ENCODE data around the gene SDC4. TPM values are rescaled to one million over a fixed set of nuclear protein-coding genes. Genes with fewer than 3 reads are reported as not detected.

Gene SDC4
- total RNA-seq, 6 experiments from 2014 or later, result 122 to 146 (median 135) TPM

DNA sequence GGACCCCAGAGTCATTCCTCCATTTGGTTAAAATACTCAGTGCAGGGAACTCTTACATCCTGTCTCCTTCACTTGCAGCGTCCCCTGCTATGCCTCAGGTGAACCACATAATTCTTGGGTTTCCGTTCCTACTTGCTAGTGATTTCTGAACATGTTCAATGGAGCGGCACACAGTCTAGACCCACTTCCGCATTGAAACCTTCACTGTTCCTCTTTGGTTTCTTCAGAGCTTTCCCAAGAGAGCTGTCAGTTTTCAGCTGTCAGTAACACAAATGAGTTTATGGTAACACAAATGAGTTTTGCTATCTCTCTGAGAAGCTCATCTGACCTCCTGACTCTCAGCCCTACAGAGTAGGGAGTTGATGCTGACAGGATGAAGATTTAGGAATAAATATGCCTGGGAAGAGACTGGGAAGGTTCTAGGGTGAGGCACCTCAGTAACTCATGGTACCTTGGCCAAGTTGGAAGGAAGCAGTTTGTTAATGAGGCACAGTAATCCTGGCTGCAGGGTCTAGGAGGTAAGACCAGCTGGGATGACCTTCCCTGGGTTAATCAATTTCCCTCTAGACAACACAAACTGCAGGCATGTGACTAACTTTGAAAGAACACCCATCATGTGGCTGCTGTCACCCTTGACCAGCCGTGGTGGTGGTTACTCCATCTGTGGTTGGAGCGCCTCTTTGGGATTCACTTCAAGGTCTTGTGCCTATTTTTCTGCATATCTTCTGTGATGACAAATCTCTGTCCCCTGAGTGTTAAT lies 20.2 kb upstream of the SDC4 start:
- Mint-ChIP-seq H3K27ac (no peak overlapping the region), H3K4me3 (no peak overlapping the region), H3K36me3 (ENCODE audit: low read depth) (peaks cover 5% of the 10 kb centered on the region), H3K4me1 (ENCODE audit: low read depth) (peaks cover 13% of the 10 kb centered on the region), H3K9me3 (no peaks in the 10 kb centered on the region), H3K27me3 (ENCODE audit: insufficient read depth) (peaks cover 2% of the 10 kb centered on the region; the same call in 1 of the 2 replicates)
- TF ChIP-seq, protein P1, sequence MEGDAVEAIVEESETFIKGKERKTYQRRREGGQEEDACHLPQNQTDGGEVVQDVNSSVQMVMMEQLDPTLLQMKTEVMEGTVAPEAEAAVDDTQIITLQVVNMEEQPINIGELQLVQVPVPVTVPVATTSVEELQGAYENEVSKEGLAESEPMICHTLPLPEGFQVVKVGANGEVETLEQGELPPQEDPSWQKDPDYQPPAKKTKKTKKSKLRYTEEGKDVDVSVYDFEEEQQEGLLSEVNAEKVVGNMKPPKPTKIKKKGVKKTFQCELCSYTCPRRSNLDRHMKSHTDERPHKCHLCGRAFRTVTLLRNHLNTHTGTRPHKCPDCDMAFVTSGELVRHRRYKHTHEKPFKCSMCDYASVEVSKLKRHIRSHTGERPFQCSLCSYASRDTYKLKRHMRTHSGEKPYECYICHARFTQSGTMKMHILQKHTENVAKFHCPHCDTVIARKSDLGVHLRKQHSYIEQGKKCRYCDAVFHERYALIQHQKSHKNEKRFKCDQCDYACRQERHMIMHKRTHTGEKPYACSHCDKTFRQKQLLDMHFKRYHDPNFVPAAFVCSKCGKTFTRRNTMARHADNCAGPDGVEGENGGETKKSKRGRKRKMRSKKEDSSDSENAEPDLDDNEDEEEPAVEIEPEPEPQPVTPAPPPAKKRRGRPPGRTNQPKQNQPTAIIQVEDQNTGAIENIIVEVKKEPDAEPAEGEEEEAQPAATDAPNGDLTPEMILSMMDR (IDR thresholded peaks at IDR 0.05), result no peak
- no peak for DNase-seq

DNA sequence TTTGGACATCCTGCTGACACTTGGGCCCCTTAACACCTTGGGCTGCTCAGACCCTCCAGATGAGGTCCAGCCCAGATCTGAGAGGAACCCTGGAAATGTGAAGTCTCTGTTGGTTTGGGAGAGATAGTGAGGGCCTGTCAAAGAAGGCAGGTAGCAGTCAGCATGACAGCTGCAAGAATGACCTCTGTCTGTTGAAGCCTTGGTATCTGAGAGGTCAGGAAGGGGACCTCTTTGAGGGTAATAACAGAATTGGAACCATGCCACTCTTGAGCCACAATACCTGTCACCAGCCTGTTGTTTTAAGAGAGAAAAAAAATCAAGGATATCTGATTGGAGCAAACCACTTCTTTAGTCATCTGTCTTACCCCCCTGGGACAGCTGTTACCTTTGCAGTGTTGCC lies 18.9 kb upstream of the SDC4 start:
- Mint-ChIP-seq H3K4me3 (no peak overlapping the region), H3K27me3 (ENCODE audit: insufficient read depth) (peaks cover 5% of the 10 kb centered on the region; the same call in 1 of the 2 replicates), H3K4me1 (ENCODE audit: low read depth) (peaks cover 14% of the 10 kb centered on the region), H3K9me3 (no peaks in the 10 kb centered on the region), H3K36me3 (ENCODE audit: low read depth) (peaks cover 5% of the 10 kb centered on the region), H3K27ac (no peak overlapping the region)
- TF ChIP-seq, protein P1 (IDR thresholded peaks at IDR 0.05), result no peak
- DNase-seq, result no peak

DNA sequence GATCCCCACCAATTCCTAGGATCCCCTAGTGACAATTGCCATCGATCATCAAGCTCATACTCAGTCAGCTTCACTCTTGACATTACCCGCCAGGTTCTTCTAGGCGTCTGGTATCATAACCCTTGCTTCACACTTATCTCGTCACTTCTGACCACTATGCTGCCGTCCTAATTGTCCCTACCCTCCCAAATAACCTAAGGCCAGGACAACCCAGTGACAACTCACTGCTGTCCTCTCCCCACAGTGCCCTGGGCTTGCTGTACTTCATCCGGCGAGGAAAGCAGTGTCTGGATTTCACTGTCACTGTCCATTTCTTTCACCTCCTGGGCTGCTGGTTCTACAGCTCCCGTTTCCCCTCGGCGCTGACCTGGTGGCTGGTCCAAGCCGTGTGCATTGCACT lies 18.4 kb upstream of the SDC4 start:
- Mint-ChIP-seq H3K27me3 (ENCODE audit: insufficient read depth) (peaks cover 5% of the 10 kb centered on the region; the same call in 1 of the 2 replicates), H3K27ac (no peak overlapping the region), H3K4me1 (ENCODE audit: low read depth) (peaks cover 14% of the 10 kb centered on the region), H3K36me3 (ENCODE audit: low read depth) (peaks cover 5% of the 10 kb centered on the region), H3K4me3 (no peak overlapping the region), H3K9me3 (no peaks in the 10 kb centered on the region)
- TF ChIP-seq, protein P1 (IDR thresholded peaks at IDR 0.05), result no peak
- no peak for DNase-seq

DNA sequence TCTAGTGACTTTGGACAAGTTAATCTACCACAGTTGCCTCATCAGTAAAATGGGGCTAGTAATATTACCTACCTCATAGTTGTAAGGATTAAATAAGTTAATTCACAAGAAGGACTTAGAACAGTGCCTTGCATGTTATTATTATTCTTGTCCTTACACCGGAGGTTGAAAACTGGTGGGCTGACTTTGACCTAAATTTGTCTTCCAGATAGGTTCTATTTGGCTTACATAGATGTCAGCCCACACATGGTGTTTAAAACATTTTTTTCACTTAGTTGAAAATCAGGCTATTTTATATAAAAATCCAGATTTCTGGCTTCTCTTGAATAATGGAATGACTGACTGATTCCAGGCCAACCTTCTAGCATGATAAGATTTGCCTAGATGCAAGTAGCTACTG lies 18.0 kb upstream of the SDC4 start:
- H3K36me3 Mint-ChIP-seq (ENCODE audit: low read depth), result peaks cover 5% of the 10 kb centered on the region
- no peaks in the 10 kb centered on the region for H3K9me3 Mint-ChIP-seq
- no peak overlapping the region for H3K27ac Mint-ChIP-seq
- peaks cover 14% of the 10 kb centered on the region for H3K4me1 Mint-ChIP-seq (ENCODE audit: low read depth)
- peaks cover 5% of the 10 kb centered on the region; the same call in 1 of the 2 replicates for H3K27me3 Mint-ChIP-seq (ENCODE audit: insufficient read depth)
- TF ChIP-seq, protein P1 (IDR thresholded peaks at IDR 0.05), result no peak
- no peak overlapping the region for H3K4me3 Mint-ChIP-seq
- no peak for DNase-seq

DNA sequence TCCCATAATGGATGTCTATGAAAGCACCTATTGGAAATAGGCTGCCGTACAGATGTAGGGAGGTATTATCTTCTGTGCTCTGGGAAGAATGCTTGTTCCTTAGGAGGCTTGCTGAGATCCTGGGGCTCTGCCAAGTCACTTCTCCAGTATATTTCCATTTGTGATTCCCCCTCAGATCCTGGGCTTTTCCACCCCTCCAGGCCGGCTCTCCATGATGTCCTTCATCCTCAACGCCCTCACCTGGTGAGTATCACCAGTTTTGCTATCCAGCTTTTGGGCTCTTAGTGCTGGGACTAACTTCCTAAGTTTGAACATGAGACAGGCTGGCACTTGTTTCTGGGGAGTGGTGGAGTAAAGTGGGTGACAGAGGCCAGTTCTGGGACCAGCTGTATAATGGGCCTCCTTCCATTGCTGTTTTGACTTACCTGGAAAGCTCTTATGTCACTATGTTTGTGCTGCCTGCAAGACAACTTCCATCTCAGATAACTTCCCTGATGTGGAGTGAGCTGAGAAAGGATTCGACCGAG lies 17.3 kb upstream of the SDC4 start:
- H3K4me3 Mint-ChIP-seq, result no peak overlapping the region
- H3K27ac Mint-ChIP-seq, result no peak overlapping the region

More for the DNA sequence above, 17.3 kb upstream of the SDC4 start:
- TF ChIP-seq, protein P1 (IDR thresholded peaks at IDR 0.05), result no peak
- Mint-ChIP-seq H3K4me1 (ENCODE audit: low read depth) (peaks cover 20% of the 10 kb centered on the region), H3K27me3 (ENCODE audit: insufficient read depth) (peaks cover 5% of the 10 kb centered on the region; the same call in 1 of the 2 replicates), H3K9me3 (no peaks in the 10 kb centered on the region), H3K36me3 (ENCODE audit: low read depth) (peaks cover 5% of the 10 kb centered on the region)
- no peak for DNase-seq

Measured in HFFc6 (cell line).